Measurements from ENCODE around the gene ZNF605. TPM values are rescaled to one million over a fixed set of nuclear protein-coding genes. Genes with fewer than 3 reads are reported as not detected.

ZNF605 gene
- total RNA-seq, 4 donors from 2014 or later: 5.1 to 13.9 (median 10.3) TPM

DNA sequence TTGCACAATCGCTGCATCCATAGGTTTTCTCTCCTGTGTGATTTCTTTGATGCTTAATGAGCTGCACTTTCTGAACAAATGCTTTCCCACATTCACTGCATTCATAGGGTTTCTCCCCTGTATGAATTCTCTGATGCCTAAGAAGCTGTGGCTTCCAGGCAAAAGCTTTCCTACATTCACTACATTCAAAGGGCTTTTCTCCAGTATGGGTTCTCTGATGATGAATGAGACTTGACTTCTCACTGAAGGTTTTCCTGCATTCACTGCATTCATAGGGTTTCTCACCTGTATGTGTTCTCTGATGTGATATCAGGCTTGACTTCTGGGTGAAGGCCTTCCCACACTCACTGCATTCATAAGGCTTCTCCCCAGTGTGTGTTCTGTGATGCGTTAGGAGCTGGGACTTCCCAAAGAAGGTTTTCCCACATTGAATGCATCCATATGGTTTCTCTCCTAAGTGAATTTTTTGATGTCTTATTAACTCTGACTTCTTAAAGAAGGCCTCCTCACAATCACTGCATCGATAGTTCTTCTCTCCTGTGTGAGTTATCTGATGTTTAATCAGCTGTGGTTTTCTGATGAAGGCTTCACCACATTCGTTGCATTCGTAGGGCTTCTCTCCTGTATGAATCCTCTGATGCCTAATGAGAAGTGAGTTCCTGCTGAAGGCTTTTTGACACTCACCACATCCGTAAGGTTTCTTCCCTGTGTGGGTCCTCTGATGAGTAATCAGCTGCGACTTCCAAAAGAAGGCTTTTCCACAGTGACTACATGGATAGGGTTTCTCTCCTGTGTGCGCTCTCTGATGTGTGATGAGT lies 30.3 kb downstream of the ZNF605 start:
- TF ChIP-seq, protein P1, sequence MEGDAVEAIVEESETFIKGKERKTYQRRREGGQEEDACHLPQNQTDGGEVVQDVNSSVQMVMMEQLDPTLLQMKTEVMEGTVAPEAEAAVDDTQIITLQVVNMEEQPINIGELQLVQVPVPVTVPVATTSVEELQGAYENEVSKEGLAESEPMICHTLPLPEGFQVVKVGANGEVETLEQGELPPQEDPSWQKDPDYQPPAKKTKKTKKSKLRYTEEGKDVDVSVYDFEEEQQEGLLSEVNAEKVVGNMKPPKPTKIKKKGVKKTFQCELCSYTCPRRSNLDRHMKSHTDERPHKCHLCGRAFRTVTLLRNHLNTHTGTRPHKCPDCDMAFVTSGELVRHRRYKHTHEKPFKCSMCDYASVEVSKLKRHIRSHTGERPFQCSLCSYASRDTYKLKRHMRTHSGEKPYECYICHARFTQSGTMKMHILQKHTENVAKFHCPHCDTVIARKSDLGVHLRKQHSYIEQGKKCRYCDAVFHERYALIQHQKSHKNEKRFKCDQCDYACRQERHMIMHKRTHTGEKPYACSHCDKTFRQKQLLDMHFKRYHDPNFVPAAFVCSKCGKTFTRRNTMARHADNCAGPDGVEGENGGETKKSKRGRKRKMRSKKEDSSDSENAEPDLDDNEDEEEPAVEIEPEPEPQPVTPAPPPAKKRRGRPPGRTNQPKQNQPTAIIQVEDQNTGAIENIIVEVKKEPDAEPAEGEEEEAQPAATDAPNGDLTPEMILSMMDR (IDR thresholded peaks at IDR 0.05; ENCODE audit: low read depth): no peak

DNA sequence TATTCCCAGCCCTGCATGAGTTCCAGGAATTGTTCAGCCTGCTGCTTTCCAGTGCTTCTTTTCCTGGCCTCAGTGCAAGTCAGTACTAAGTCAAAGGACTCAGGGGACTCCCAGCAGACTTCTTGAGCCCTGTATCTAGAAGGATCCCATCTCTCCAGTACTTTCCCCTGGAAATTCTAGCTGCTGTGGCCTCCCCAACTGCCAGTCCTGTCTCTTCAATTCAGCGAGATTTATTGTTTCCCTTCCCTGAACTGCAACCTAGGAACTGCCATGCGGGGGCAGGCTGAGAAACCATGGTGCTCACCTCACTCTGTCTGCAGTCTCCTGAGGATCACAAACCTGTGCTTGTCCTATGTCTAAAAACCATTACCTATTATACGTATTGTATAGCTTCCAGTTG lies 31.8 kb downstream of the ZNF605 start:
- TF ChIP-seq, protein P1 (IDR thresholded peaks at IDR 0.05; ENCODE audit: low read depth): no peak

DNA sequence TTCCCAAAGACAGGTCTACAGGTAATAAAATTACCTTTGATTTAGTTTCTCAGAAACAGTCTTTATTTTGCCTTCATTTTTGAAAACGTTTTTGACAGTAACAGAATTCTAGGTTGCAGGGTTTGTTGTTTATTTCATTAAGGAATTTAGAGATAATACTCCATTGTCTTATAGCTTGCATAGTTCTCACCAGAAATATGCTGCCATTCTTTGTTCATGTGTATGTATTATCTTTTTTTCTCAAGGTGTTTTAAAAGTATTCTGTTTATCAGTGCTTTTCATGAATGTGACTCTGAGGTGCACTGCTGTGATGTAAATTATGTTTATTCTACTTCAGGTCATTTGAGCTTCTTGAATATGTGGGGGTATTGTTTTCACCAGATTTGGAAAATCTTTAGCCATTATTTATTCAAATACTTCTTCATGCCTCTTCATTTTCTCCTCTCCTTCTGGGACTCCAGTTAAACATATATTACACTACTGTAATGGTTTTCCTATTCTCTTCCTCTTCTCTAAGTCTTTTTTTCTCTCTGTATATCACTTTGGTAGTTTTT lies 32.7 kb downstream of the ZNF605 start:
- TF ChIP-seq, protein P1 (IDR thresholded peaks at IDR 0.05; ENCODE audit: low read depth): no peak

DNA sequence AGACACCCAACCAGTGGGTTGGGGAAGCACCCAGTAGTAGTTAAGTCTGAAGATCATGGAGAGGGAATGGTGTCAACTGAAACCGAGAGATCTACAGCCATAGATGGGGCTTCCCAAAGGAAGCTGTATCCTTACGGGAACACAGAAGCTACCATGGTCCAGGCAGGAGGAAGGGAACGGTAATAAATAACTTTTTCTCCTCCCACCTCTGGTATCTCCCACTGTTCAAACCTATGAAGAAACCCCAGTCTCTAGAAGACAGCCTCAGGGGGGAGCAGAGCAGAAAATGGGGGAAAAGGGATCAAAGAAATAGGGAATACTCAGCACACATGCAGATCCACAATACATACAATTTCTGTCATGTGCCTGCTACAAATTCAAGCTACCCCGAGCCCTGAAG lies 33.4 kb downstream of the ZNF605 start:
- TF ChIP-seq, protein P1 (IDR thresholded peaks at IDR 0.05; ENCODE audit: low read depth): no peak

DNA sequence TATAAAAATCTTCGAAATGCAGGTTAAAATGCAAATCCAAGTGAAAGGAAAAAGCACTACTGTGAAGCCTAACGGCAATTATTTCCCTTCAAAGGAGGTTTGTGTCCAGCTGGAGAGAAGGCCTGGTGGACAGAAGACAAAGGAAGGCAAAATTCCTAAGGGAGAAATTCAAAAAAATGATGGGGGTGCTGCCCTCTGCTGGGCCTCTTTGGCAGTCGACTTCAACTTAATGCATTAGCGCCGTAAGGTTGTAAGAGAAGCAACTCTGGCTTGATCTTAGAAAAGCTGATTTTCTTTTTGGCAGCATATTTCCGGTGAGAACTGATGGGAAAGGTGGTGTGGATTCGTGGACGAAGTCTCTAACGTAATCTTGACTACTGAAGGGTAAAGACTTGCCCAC lies 34.4 kb downstream of the ZNF605 start:
- TF ChIP-seq, protein P1 (IDR thresholded peaks at IDR 0.05; ENCODE audit: low read depth): no peak

DNA sequence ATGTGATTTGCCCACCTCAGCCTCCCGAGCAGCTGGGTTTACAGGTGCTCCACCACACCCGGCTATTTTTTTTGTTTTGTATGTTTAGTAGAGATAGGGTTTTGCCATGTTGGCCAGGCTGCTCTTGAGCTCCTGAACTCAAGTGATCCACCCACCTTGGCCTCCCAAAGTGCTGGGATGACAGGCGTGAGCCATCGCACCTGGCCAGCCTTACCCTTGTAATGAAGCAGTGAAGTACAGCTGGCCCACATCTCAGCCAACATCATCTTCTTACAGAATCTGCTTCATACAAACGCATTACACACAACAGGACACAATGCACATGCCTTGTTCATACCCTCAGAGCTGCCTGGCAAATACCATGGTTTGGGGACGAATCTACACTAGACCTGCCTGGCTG lies 37.4 kb downstream of the ZNF605 start:
- TF ChIP-seq, protein P1 (IDR thresholded peaks at IDR 0.05; ENCODE audit: low read depth): no peak

DNA sequence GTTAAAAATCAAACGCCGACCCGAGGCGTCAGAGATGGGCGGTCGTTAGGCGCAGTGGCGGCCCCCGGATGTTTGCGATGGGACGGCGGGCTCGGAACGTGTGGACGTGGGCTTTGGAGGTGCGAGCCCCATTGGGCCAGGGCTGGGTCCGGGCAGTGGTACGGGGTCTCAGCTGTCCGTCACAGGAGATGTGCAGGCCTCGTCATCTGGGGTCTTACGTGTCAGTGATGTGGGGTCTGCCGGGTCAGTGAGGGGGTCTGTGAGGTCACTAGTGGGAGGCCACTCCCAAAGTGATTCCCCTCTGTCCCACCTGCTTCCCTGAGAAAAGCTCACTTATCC lies 47.1 kb downstream of the ZNF605 start:
- TF ChIP-seq, protein P1 (IDR thresholded peaks at IDR 0.05; ENCODE audit: low read depth): no peak

Measured in subcutaneous adipose tissue (tissue), 4 donors.